Glutamatergic neuron (in vitro differentiated cells): ENCODE results near the gene ELL2. TPM values are rescaled to one million over a fixed set of nuclear protein-coding genes. Genes with fewer than 3 reads are reported as not detected.

Experiments used
- DNase-seq: peaks from one replicate; pipeline ENCODE4 v3.0.0; 2022
- H3K27ac Mint-ChIP-seq: one replicate; pipeline ENCODE4 v1.8.0; 2020; ENCODE audit warnings: mild to moderate bottlenecking, mixed read lengths, inconsistent platforms; ENCODE audit not compliant: unreplicated experiment
- H3K27me3 Mint-ChIP-seq: one replicate; pipeline ENCODE4 v1.8.0; 2020; ENCODE audit warnings: mild to moderate bottlenecking, moderate library complexity, mixed read lengths, inconsistent platforms; ENCODE audit not compliant: unreplicated experiment
- H3K36me3 Mint-ChIP-seq: one replicate; pipeline ENCODE4 v1.8.0; 2020; ENCODE audit warnings: mild to moderate bottlenecking, mixed read lengths, inconsistent platforms; ENCODE audit not compliant: unreplicated experiment
- H3K4me1 Mint-ChIP-seq: one replicate; pipeline ENCODE4 v1.8.0; 2020; ENCODE audit warnings: mild to moderate bottlenecking, low read depth, mixed read lengths, inconsistent platforms; ENCODE audit not compliant: unreplicated experiment
- H3K4me3 Mint-ChIP-seq: one replicate; pipeline ENCODE4 v1.8.0; 2020; ENCODE audit warnings: mild to moderate bottlenecking, mixed read lengths, inconsistent platforms; ENCODE audit not compliant: unreplicated experiment
- H3K9me3 Mint-ChIP-seq: one replicate; pipeline ENCODE4 v1.8.0; 2020; ENCODE audit warnings: mild to moderate bottlenecking, moderate library complexity, mixed read lengths, inconsistent platforms; ENCODE audit not compliant: unreplicated experiment
- total RNA-seq: library from RNA; stranded (reverse); fragmentation: NEBNext Ultra II Directional; extraction: Animal tissue kit (Norgen Biotek cat#: 25700); gene quantifications from one replicate; pipeline ENCODE4 v1.2.1, GENCODE V29; 2021; ENCODE audit not compliant: unreplicated experiment
- TF ChIP-seq, protein P1 (sequence below): fragments of 200-600 bp; sonication (generic); IDR thresholded peaks from one replicate; pipeline ENCODE4 v1.5.0; 2021; ENCODE audit not compliant: partially characterized antibody, unreplicated experiment

ELL2 gene
- total RNA-seq, 1 donor from 2014 or later: 97.0 TPM

DNA sequence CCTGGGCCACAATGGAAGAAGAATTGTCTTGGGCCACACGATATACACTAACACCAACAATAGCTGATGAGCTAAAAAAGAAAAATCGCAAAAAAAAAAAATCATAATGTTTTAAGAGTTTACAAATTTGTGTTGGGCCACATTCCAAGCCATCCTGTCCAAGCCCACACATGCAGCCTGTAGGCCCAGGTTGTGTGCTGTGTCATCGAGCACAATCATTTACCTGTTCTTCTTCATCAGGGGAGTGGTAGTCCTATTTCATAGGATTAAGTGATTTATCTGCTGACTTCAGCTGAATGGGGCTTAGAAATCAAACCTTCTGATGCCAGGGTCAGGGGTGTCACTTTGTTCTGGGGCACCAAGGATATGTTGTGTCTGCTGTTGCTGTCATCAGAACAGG lies 44.6 kb upstream of the ELL2 start:
- H3K9me3 Mint-ChIP-seq: no peaks in the 10 kb centered on the region
- no peak for DNase-seq
- no peak overlapping the region for H3K27ac Mint-ChIP-seq
- TF ChIP-seq, protein P1, sequence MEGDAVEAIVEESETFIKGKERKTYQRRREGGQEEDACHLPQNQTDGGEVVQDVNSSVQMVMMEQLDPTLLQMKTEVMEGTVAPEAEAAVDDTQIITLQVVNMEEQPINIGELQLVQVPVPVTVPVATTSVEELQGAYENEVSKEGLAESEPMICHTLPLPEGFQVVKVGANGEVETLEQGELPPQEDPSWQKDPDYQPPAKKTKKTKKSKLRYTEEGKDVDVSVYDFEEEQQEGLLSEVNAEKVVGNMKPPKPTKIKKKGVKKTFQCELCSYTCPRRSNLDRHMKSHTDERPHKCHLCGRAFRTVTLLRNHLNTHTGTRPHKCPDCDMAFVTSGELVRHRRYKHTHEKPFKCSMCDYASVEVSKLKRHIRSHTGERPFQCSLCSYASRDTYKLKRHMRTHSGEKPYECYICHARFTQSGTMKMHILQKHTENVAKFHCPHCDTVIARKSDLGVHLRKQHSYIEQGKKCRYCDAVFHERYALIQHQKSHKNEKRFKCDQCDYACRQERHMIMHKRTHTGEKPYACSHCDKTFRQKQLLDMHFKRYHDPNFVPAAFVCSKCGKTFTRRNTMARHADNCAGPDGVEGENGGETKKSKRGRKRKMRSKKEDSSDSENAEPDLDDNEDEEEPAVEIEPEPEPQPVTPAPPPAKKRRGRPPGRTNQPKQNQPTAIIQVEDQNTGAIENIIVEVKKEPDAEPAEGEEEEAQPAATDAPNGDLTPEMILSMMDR: no peak
- H3K36me3 Mint-ChIP-seq: no peaks in the 10 kb centered on the region
- no peaks in the 10 kb centered on the region for H3K4me1 Mint-ChIP-seq
- no peaks in the 10 kb centered on the region for H3K27me3 Mint-ChIP-seq
- H3K4me3 Mint-ChIP-seq: no peak overlapping the region

DNA sequence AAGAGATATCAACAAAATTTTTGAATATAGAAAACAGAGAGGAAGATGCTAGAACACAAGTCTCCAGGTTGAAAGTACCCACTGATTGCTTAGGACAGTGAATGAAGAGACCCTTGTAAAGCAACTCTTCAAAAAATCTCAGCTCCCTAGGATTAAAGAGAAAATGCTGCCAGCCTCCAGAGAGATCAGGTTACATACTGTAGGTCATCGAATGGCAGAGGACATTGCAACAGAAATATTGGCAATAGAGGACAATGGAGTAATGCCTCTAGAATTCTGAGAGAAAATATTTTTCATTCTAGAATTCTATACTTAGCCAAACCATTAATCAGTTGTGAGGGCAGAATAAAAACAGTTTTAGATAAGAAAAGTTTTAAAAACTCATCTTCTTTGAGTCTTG lies 43.1 kb upstream of the ELL2 start:
- Mint-ChIP-seq H3K4me1 (no peaks in the 10 kb centered on the region), H3K9me3 (no peaks in the 10 kb centered on the region), H3K27ac (no peak overlapping the region), H3K27me3 (no peaks in the 10 kb centered on the region), H3K36me3 (no peaks in the 10 kb centered on the region), H3K4me3 (no peak overlapping the region)
- DNase-seq: no peak
- TF ChIP-seq, protein P1: no peak

- Mint-ChIP-seq H3K4me3 (no peak overlapping the region), H3K27ac (no peak overlapping the region), H3K9me3 (no peaks in the 10 kb centered on the region), H3K27me3 (no peaks in the 10 kb centered on the region), H3K36me3 (no peaks in the 10 kb centered on the region), H3K4me1 (no peaks in the 10 kb centered on the region)
- TF ChIP-seq, protein P1: no peak
- DNase-seq: no peak
Observed at GRCh38 chr5:96004087-96004486, 42.4 kb upstream of the ELL2 start.

- Mint-ChIP-seq H3K9me3 (no peaks in the 10 kb centered on the region), H3K27ac (no peak overlapping the region), H3K36me3 (no peaks in the 10 kb centered on the region), H3K4me3 (no peak overlapping the region), H3K27me3 (no peaks in the 10 kb centered on the region), H3K4me1 (no peaks in the 10 kb centered on the region)
- no peak for DNase-seq
- TF ChIP-seq, protein P1: no peak
Observed at GRCh38 chr5:96001262-96001661, 39.6 kb upstream of the ELL2 start.

- Mint-ChIP-seq H3K4me3 (no peak overlapping the region), H3K9me3 (no peaks in the 10 kb centered on the region), H3K4me1 (peaks cover 2% of the 10 kb centered on the region), H3K27ac (no peak overlapping the region), H3K36me3 (no peaks in the 10 kb centered on the region), H3K27me3 (no peaks in the 10 kb centered on the region)
- no peak for DNase-seq
- TF ChIP-seq, protein P1: no peak
Observed at GRCh38 chr5:96000308-96000707, 38.7 kb upstream of the ELL2 start.
